ENCODE results near the gene NMNAT2. TPM values are rescaled to one million over a fixed set of nuclear protein-coding genes. Genes with fewer than 3 reads are reported as not detected.

Gene NMNAT2
- total and polyA plus RNA-seq, 9 donors, result 0.24 to 2.5 (median 0.77) TPM; not detected in 1

- no peaks in the 10 kb centered on the region for H3K27me3 ChIP-seq
- no peaks in the 10 kb centered on the region for H3K9me3 ChIP-seq
- H3K27ac ChIP-seq, result no peak overlapping the region
- no peaks in the 10 kb centered on the region for H3K36me3 ChIP-seq
- no peaks in the 10 kb centered on the region for H3K4me1 ChIP-seq (ENCODE audit: insufficient read depth)
- intact Hi-C loops (cut with DNase I), result no loop called here
- TF ChIP-seq EP300 (IDR thresholded peaks at IDR 0.05) (no peak), POLR2A (IDR thresholded peaks at IDR 0.05) (no peak), CTCF (IDR thresholded peaks at IDR 0.05) (no peak)
- H3K4me3 ChIP-seq, result no peak overlapping the region
- WGBS, 3 donors, result 82 to 88% (median 87%) methylated on average over 13 of the region's 13 CpGs
- no peak for DNase-seq
Measured at GRCh38 chr1:183228347-183229220, 189.6 kb downstream of the NMNAT2 start.

- H3K9me3 ChIP-seq, result no peaks in the 10 kb centered on the region
- 90 to 93% (median 92%) methylated on average over 16 of the region's 16 CpGs for WGBS, 3 donors
- no peaks in the 10 kb centered on the region for H3K4me1 ChIP-seq (ENCODE audit: insufficient read depth)
- DNase-seq, result peak in 1 of 5 donors; percentile 49
- no peak overlapping the region for H3K4me3 ChIP-seq
- no peak overlapping the region for H3K27ac ChIP-seq
- no peaks in the 10 kb centered on the region for H3K27me3 ChIP-seq
- intact Hi-C loops (cut with DNase I), result no loop called here
- TF ChIP-seq POLR2A (IDR thresholded peaks at IDR 0.05) (no peak), CTCF (IDR thresholded peaks at IDR 0.05) (peak in 1 of 3 donors; percentile 25)
- no peaks in the 10 kb centered on the region for H3K36me3 ChIP-seq
Measured at GRCh38 chr1:183227422-183228346, 190.5 kb downstream of the NMNAT2 start.

GRCh38 chr1:183226963-183227362 lies 191.2 kb downstream of the NMNAT2 start:
- DNase-seq, result no peak
- intact Hi-C loops (cut with DNase I), result no loop called here
- H3K4me3 ChIP-seq, result no peak overlapping the region
- TF ChIP-seq EP300 (IDR thresholded peaks at IDR 0.05) (no peak), CTCF (IDR thresholded peaks at IDR 0.05) (no peak), POLR2A (IDR thresholded peaks at IDR 0.05) (no peak)
- no peaks in the 10 kb centered on the region for H3K36me3 ChIP-seq
- no peak overlapping the region for H3K27ac ChIP-seq
- no peaks in the 10 kb centered on the region for H3K27me3 ChIP-seq
- H3K9me3 ChIP-seq, result no peaks in the 10 kb centered on the region
- no peaks in the 10 kb centered on the region for H3K4me1 ChIP-seq (ENCODE audit: insufficient read depth)
- WGBS, 3 donors, result 75 to 80% (median 80%) methylated on average over 4 of the region's 4 CpGs

GRCh38 chr1:183226361-183226760 lies 191.8 kb downstream of the NMNAT2 start:
- no peaks in the 10 kb centered on the region for H3K9me3 ChIP-seq
- 85 to 89% (median 85%) methylated on average over 4 of the region's 4 CpGs for WGBS, 3 donors
- DNase-seq, result no peak
- H3K4me1 ChIP-seq (ENCODE audit: insufficient read depth), result no peaks in the 10 kb centered on the region
- H3K36me3 ChIP-seq, result no peaks in the 10 kb centered on the region
- no peak overlapping the region for H3K4me3 ChIP-seq
- intact Hi-C loops (cut with DNase I), result no loop called here
- TF ChIP-seq POLR2A (IDR thresholded peaks at IDR 0.05), result no peak
- TF ChIP-seq CTCF (IDR thresholded peaks at IDR 0.05), result no peak
- no peak for TF ChIP-seq EP300 (IDR thresholded peaks at IDR 0.05)
- H3K27ac ChIP-seq, result no peak overlapping the region
- H3K27me3 ChIP-seq, result no peaks in the 10 kb centered on the region

Data from ovary (tissue), 9 donors.